GM19324 (cell line): Measurements from ENCODE around the gene TRPM3.
A peak's percentile ranks its signal among the peaks of the same experiment; 100 is the strongest.

Experiments
- ATAC-seq: cut with Tn5 transposase; IDR thresholded peaks from one replicate; pipeline ENCODE4 v1.9.1; 2021; ENCODE audit warnings: mild to moderate bottlenecking, moderate library complexity; ENCODE audit not compliant: unreplicated experiment, low FRiP score

TRPM3 gene

GRCh38 chr9:70951749-70952727 lies 169.4 kb downstream of the TRPM3 start:
- ATAC-seq: no peak

GRCh38 chr9:70950270-70950669 lies 171.2 kb downstream of the TRPM3 start:
- no peak for ATAC-seq

GRCh38 chr9:70949239-70949638 lies 172.2 kb downstream of the TRPM3 start:
- ATAC-seq: no peak

GRCh38 chr9:70948744-70949143 lies 172.7 kb downstream of the TRPM3 start:
- ATAC-seq: no peak

- ATAC-seq: no peak
These were observed 173.9 kb downstream of the TRPM3 start for GRCh38 chr9:70947511-70947910.

GRCh38 chr9:70947086-70947485 lies 174.3 kb downstream of the TRPM3 start:
- ATAC-seq: no peak

- ATAC-seq: no peak
These were observed 176.1 kb downstream of the TRPM3 start for GRCh38 chr9:70945301-70945700.

- ATAC-seq: no peak
These were observed 180.2 kb downstream of the TRPM3 start for GRCh38 chr9:70941191-70941590.

- no peak for ATAC-seq
These were observed 180.8 kb downstream of the TRPM3 start for GRCh38 chr9:70940605-70941004.

GRCh38 chr9:70936536-70936935 lies 184.9 kb downstream of the TRPM3 start:
- no peak for ATAC-seq

GRCh38 chr9:70935856-70936255 lies 185.6 kb downstream of the TRPM3 start:
- no peak for ATAC-seq

- ATAC-seq: no peak
These were observed 186.8 kb downstream of the TRPM3 start for GRCh38 chr9:70934642-70935041.

GRCh38 chr9:70933321-70933720 lies 188.1 kb downstream of the TRPM3 start:
- no peak for ATAC-seq

GRCh38 chr9:70932097-70932496 lies 189.3 kb downstream of the TRPM3 start:
- no peak for ATAC-seq

- no peak for ATAC-seq
These were observed 193.9 kb downstream of the TRPM3 start for GRCh38 chr9:70927530-70927929.

GRCh38 chr9:70924895-70925547 lies 196.4 kb downstream of the TRPM3 start:
- peak; percentile 74 for ATAC-seq

- ATAC-seq: no peak
These were observed 197.0 kb downstream of the TRPM3 start for GRCh38 chr9:70924380-70924779.

- no peak for ATAC-seq
These were observed 197.5 kb downstream of the TRPM3 start for GRCh38 chr9:70923961-70924360.

GRCh38 chr9:70921136-70921535 lies 200.3 kb downstream of the TRPM3 start:
- no peak for ATAC-seq

GRCh38 chr9:70917277-70917676 lies 204.1 kb downstream of the TRPM3 start:
- ATAC-seq: no peak

- ATAC-seq: no peak
These were observed 209.6 kb downstream of the TRPM3 start for GRCh38 chr9:70911791-70912190.

GRCh38 chr9:70910598-70910997 lies 210.8 kb downstream of the TRPM3 start:
- no peak for ATAC-seq
